Neuronal stem cell (in vitro differentiated cells): Measurements from ENCODE around the gene LDLRAP1.
A peak's percentile ranks its signal among the peaks of the same experiment; 100 is the strongest.
"Not testable (repeated sequence)": the region's sequence is repeated elsewhere in the genome, so short reads cannot be mapped to it uniquely, and the experiment has no call there.

Experiments used
- DNase-seq: peaks from one replicate; pipeline ENCODE4 v3.0.0-alpha.2; 2013; ENCODE audit warnings: low spot score
- H2AFZ ChIP-seq: one replicate; pipeline ENCODE4 v1.6.1; 2013; ENCODE audit warnings: mild to moderate bottlenecking, low read length, inconsistent platforms
- H2AK5ac ChIP-seq: 2 replicates; pipeline ENCODE4 v1.6.1; 2013; ENCODE audit warnings: low read depth, mild to moderate bottlenecking, inconsistent platforms, low read length, moderate library complexity, mixed read lengths
- H2BK120ac ChIP-seq: 2 replicates; pipeline ENCODE4 v1.6.1; 2013; ENCODE audit warnings: low read depth, mild to moderate bottlenecking, inconsistent platforms, low read length, moderate library complexity, mixed read lengths
- H2BK12ac ChIP-seq: one replicate; pipeline ENCODE4 v1.6.1; 2013; ENCODE audit warnings: low read length, inconsistent platforms
- H2BK15ac ChIP-seq: 2 replicates; pipeline ENCODE4 v1.6.1; 2013; ENCODE audit warnings: mild to moderate bottlenecking, low read length, inconsistent platforms, mixed read lengths
- H2BK5ac ChIP-seq: one replicate; pipeline ENCODE4 v1.6.1; 2013; ENCODE audit warnings: inconsistent platforms, mild to moderate bottlenecking, low read length, moderate library complexity
- H3K14ac ChIP-seq: one replicate; pipeline ENCODE4 v1.6.1; 2013; ENCODE audit warnings: low read length, inconsistent platforms
- H3K18ac ChIP-seq: 2 replicates; pipeline ENCODE4 v1.6.1; 2013; ENCODE audit warnings: low read length, inconsistent platforms
- H3K23ac ChIP-seq: 2 replicates; pipeline ENCODE4 v1.6.1; 2013; ENCODE audit warnings: low read depth, mild to moderate bottlenecking, mixed read lengths, low read length, inconsistent platforms; ENCODE audit not compliant: poor library complexity
- H3K27ac ChIP-seq: replicated peaks from 3 replicates; pipeline ENCODE4 v1.5.1; 2013; ENCODE audit warnings: low read length, inconsistent platforms
- H3K27me3 ChIP-seq, 3 experiments: 2 replicates each; pipeline ENCODE4 v1.6.1; 2013; ENCODE audit warnings: low read length in 3 of 3, mild to moderate bottlenecking in 2 of 3, inconsistent platforms in 1 of 3, low read depth in 1 of 3, mixed read lengths in 1 of 3, moderate library complexity in 1 of 3; ENCODE audit not compliant: control insufficient read depth in 3 of 3, insufficient read depth in 3 of 3
- H3K36me3 ChIP-seq, 2 donors: replicated peaks in 1 of 2; 2 replicates each; pipeline ENCODE4 v1.6.1; 2013; ENCODE audit warnings: low read length in 2 of 2; ENCODE audit not compliant: control insufficient read depth in 2 of 2, insufficient read depth in 2 of 2
- H3K4ac ChIP-seq: 2 replicates; pipeline ENCODE4 v1.6.1; 2013; ENCODE audit warnings: inconsistent platforms, mild to moderate bottlenecking, low read length, moderate library complexity
- H3K4me1 ChIP-seq, 2 donors: 1 replicate in 1 of 2; 2 replicates in 1 of 2; pipeline ENCODE4 v1.6.1; 2013; ENCODE audit warnings: low read length in 2 of 2, low read depth in 1 of 2; ENCODE audit not compliant: control insufficient read depth in 2 of 2, insufficient read depth in 1 of 2
- H3K4me2 ChIP-seq: one replicate; pipeline ENCODE4 v1.6.1; 2013; ENCODE audit warnings: mild to moderate bottlenecking, low read length, inconsistent platforms; ENCODE audit not compliant: insufficient read depth, poor library complexity, severe bottlenecking
- H3K4me3 ChIP-seq, 2 donors: 2 replicates each; pipeline ENCODE4 v1.5.1; 2013; ENCODE audit warnings: low read length in 2 of 2, mild to moderate bottlenecking in 2 of 2, inconsistent platforms in 1 of 2, moderate library complexity in 1 of 2
- H3K79me1 ChIP-seq: one replicate; pipeline ENCODE4 v1.6.1; 2013; ENCODE audit warnings: low read depth, mild to moderate bottlenecking, inconsistent platforms, low read length, moderate library complexity
- H3K9ac ChIP-seq: one replicate; pipeline ENCODE4 v1.6.1; 2013; ENCODE audit warnings: mild to moderate bottlenecking, low read depth, low read length, inconsistent platforms; ENCODE audit not compliant: poor library complexity
- H3K9me3 ChIP-seq, 2 donors: replicated peaks in 1 of 2; 2 replicates each; pipeline versions ENCODE3 to v1.6.1; 2013; ENCODE audit warnings: low read length in 2 of 2, mild to moderate bottlenecking in 2 of 2, inconsistent platforms in 1 of 2, low read depth in 1 of 2, mixed read lengths in 1 of 2, moderate library complexity in 1 of 2; ENCODE audit not compliant: control insufficient read depth in 2 of 2, insufficient read depth in 1 of 2
- H4K8ac ChIP-seq: one replicate; pipeline ENCODE4 v1.6.1; 2013; ENCODE audit warnings: low read depth, mild to moderate bottlenecking, inconsistent platforms, low read length, moderate library complexity
- H4K91ac ChIP-seq: one replicate; pipeline ENCODE4 v1.6.1; 2013; ENCODE audit warnings: low read length, low read depth, mild to moderate bottlenecking, inconsistent platforms; ENCODE audit not compliant: poor library complexity
- WGBS, 2 donors: extraction: QIAGEN DNeasy Blood & Tissue Kit; methylation state at CpG; one replicate each; pipeline ENCODE4 v1.1.7; 2013; ENCODE audit warnings: missing lambda C conversion rate in 2 of 2, mixed read lengths in 1 of 2; ENCODE audit not compliant: insufficient read length in 2 of 2, insufficient replicate concordance in 1 of 2; ENCODE audit errors: extremely low coverage in 2 of 2; 5-methylcytosine and 5-hydroxymethylcytosine counted together

The LDLRAP1 gene

GRCh38 chr1:25603779-25604538 is 60.6 kb downstream of the LDLRAP1 start:
- not testable (repeated sequence) for H4K91ac ChIP-seq, H3K79me1 ChIP-seq, H3K4me3 ChIP-seq, H3K9me3 ChIP-seq, H3K18ac ChIP-seq, H2BK120ac ChIP-seq, H2BK12ac ChIP-seq, H2BK5ac ChIP-seq, H3K4ac ChIP-seq, H4K8ac ChIP-seq, H3K4me2 ChIP-seq, H2AK5ac ChIP-seq, DNase-seq, H3K9ac ChIP-seq, H3K4me1 ChIP-seq, H2AFZ ChIP-seq, H3K27ac ChIP-seq, H3K27me3 ChIP-seq, H3K14ac ChIP-seq, H2BK15ac ChIP-seq, H3K23ac ChIP-seq, H3K36me3 ChIP-seq
- WGBS, 2 donors: no CpG with 5 or more reads among the region's 55 CpGs

GRCh38 chr1:25607123-25607522 is 63.7 kb downstream of the LDLRAP1 start:
- H3K14ac ChIP-seq: no peak overlapping the region
- H2AK5ac ChIP-seq: no peak overlapping the region
- H3K4ac ChIP-seq: no peak overlapping the region
- no peak overlapping the region for H3K27ac ChIP-seq
- no peak overlapping the region for H2BK5ac ChIP-seq
- H4K91ac ChIP-seq: no peak overlapping the region
- H3K23ac ChIP-seq: no peak overlapping the region
- H2BK12ac ChIP-seq: no peak overlapping the region
- H2AFZ ChIP-seq: no peak overlapping the region
- WGBS, 2 donors: 90% methylated on average over 1 of the region's 5 CpGs; no CpG with 5 or more reads in 1 of the 2 donors
- no peaks in the 10 kb centered on the region for H3K79me1 ChIP-seq
- no peak overlapping the region for H3K4me3 ChIP-seq
- no peaks in the 10 kb centered on the region for H3K9me3 ChIP-seq
- no peak overlapping the region for H3K18ac ChIP-seq
- H4K8ac ChIP-seq: no peak overlapping the region
- H3K27me3 ChIP-seq: peaks cover 0 to 6% (median 6%) of the 10 kb centered on the region in 3 experiments
- H3K9ac ChIP-seq: no peak overlapping the region
- no peak for DNase-seq
- no peak overlapping the region for H2BK15ac ChIP-seq
- H3K4me2 ChIP-seq: no peak overlapping the region
- H3K36me3 ChIP-seq: no peaks in the 10 kb centered on the region
- H2BK120ac ChIP-seq: no peak overlapping the region
- peaks cover 0 to 9% of the 10 kb centered on the region in 2 donors for H3K4me1 ChIP-seq

GRCh38 chr1:25608488-25609178 is 65.2 kb downstream of the LDLRAP1 start:
- H4K8ac ChIP-seq: no peak overlapping the region
- no peak overlapping the region for H2BK120ac ChIP-seq

GRCh38 chr1:25609921-25610320 is 66.5 kb downstream of the LDLRAP1 start:
- Histone ChIP-seq H2BK15ac (no peak overlapping the region), H3K14ac (no peak overlapping the region), H3K27ac (no peak overlapping the region), H3K18ac (no peak overlapping the region), H2BK120ac (no peak overlapping the region), H4K91ac (no peak overlapping the region), H3K9me3 (no peaks in the 10 kb centered on the region), H3K4me2 (no peak overlapping the region), H3K9ac (no peak overlapping the region), H3K27me3 (peaks cover 0 to 21% (median 11%) of the 10 kb centered on the region in 3 experiments), H3K36me3 (no peaks in the 10 kb centered on the region), H2BK5ac (no peak overlapping the region), H3K23ac (no peak overlapping the region), H4K8ac (no peak overlapping the region), H3K4me3 (no peak overlapping the region), H3K79me1 (no peaks in the 10 kb centered on the region), H3K4me1 (peaks cover 0 to 9% of the 10 kb centered on the region in 2 donors), H2AFZ (no peak overlapping the region), H3K4ac (no peak overlapping the region), H2BK12ac (no peak overlapping the region), H2AK5ac (no peak overlapping the region)
- no peak for DNase-seq
- no CpG with 5 or more reads among the region's 6 CpGs for WGBS, 2 donors

More at GRCh38 chr1:25608488-25609178, 65.2 kb downstream of the LDLRAP1 start:
- WGBS, 2 donors: no CpG with 5 or more reads among the region's 15 CpGs
- Histone ChIP-seq H2BK15ac (no peak overlapping the region), H4K91ac (no peak overlapping the region), H3K23ac (no peak overlapping the region), H3K27me3 (peaks cover 0 to 11% (median 9%) of the 10 kb centered on the region in 3 experiments), H3K4ac (no peak overlapping the region), H2BK12ac (no peak overlapping the region), H3K9me3 (no peaks in the 10 kb centered on the region), H3K27ac (no peak overlapping the region), H2BK5ac (no peak overlapping the region), H3K4me2 (peak overlapping the region; percentile 28), H2AFZ (peak overlapping the region; percentile 73), H3K14ac (no peak overlapping the region), H3K36me3 (no peaks in the 10 kb centered on the region), H3K4me1 (peaks cover 0 to 9% of the 10 kb centered on the region in 2 donors), H2AK5ac (no peak overlapping the region), H3K9ac (no peak overlapping the region), H3K4me3 (no peak overlapping the region), H3K79me1 (no peaks in the 10 kb centered on the region), H3K18ac (no peak overlapping the region)
- DNase-seq: peak; percentile 74
